Measurements from ENCODE around the gene MINDY2.
A peak's percentile ranks its signal among the peaks of the same experiment; 100 is the strongest.

The MINDY2 gene

DNA sequence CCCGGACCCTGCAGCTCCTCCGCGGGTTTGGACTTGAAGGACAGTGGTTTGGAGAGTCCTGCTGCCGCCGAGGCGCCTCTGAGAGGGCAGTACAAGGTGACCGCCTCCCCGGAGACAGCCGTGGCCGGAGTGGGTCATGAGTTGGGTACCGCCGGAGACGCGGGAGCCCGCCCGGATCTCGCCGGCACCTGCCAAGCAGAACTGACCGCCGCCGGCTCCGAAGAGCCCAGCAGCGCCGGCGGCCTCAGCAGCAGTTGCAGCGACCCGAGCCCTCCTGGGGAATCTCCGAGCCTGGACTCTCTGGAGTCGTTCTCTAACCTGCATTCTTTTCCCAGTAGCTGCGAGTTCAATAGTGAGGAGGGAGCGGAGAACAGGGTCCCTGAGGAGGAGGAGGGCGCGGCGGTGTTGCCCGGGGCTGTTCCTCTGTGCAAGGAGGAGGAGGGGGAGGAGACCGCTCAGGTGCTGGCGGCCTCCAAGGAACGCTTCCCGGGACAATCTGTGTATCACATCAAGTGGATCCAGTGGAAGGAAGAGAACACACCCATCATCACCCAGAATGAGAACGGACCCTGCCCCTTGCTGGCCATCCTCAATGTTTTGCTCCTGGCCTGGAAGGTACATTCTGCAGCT is 634 bp downstream of the MINDY2 start:
- DNase-seq (ENCODE audit: low spot score): peak; percentile 41
- TF ChIP-seq, protein P1, sequence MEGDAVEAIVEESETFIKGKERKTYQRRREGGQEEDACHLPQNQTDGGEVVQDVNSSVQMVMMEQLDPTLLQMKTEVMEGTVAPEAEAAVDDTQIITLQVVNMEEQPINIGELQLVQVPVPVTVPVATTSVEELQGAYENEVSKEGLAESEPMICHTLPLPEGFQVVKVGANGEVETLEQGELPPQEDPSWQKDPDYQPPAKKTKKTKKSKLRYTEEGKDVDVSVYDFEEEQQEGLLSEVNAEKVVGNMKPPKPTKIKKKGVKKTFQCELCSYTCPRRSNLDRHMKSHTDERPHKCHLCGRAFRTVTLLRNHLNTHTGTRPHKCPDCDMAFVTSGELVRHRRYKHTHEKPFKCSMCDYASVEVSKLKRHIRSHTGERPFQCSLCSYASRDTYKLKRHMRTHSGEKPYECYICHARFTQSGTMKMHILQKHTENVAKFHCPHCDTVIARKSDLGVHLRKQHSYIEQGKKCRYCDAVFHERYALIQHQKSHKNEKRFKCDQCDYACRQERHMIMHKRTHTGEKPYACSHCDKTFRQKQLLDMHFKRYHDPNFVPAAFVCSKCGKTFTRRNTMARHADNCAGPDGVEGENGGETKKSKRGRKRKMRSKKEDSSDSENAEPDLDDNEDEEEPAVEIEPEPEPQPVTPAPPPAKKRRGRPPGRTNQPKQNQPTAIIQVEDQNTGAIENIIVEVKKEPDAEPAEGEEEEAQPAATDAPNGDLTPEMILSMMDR (IDR thresholded peaks at IDR 0.05; ENCODE audit: borderline replicate concordance, control extremely low read depth, extremely low read depth, insufficient read depth, missing control alignments): no peak
- in situ Hi-C loops (cut with MboI; ENCODE audit: low sequenced_read_pairs, unreplicated experiment): loop anchor here (25.0 kb wide), 1 partner anchor 534 kb away; no protein-coding TSS in a partner anchor

DNA sequence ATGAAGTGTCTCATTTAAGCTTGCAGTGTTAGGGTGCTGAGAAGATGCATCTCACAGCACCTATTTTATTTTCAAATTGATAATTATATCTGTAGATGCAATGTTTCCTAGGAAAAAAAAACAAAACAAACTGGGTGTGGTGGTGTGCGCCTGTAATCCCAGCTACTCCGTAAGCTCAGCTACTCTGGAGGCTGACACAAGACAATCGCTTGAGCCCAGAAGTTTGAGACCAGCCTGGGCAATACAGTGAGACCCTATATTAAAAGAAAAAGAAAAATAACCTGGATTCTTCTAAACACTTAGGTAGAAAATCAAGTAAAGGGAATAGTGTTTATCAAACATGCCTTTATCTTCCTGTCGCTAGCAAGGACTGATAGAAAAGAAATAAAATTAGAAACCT is 1.9 kb downstream of the MINDY2 start:
- TF ChIP-seq, protein P1 (IDR thresholded peaks at IDR 0.05; ENCODE audit: borderline replicate concordance, control extremely low read depth, extremely low read depth, insufficient read depth, missing control alignments): no peak
- in situ Hi-C loops (cut with MboI; ENCODE audit: low sequenced_read_pairs, unreplicated experiment): loop anchor here (25.0 kb wide), 1 partner anchor 536 kb away; no protein-coding TSS in a partner anchor
- DNase-seq (ENCODE audit: low spot score): no peak

DNA sequence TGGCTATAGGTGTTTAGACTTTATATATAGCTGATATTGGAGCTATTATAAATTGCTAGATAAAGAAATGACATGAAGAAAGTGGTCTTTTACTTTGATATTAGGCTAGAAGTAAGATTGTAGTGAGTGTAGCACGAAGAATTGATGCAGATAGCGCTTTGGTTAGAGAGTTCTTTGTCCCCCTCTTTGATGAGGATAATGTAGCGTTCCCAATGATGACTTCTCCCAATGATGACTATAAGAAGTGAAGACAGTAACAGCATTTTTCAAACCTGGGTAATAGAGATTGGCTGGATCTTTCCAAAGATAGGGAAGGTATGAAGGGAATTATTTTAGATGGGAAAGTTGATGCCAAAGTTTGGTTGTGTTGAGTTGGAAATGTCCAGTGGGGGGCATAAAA is 4.3 kb downstream of the MINDY2 start:
- in situ Hi-C loops (cut with MboI; ENCODE audit: low sequenced_read_pairs, unreplicated experiment): no loop called here
- DNase-seq (ENCODE audit: low spot score): no peak
- TF ChIP-seq, protein P1 (IDR thresholded peaks at IDR 0.05; ENCODE audit: borderline replicate concordance, control extremely low read depth, extremely low read depth, insufficient read depth, missing control alignments): no peak

DNA sequence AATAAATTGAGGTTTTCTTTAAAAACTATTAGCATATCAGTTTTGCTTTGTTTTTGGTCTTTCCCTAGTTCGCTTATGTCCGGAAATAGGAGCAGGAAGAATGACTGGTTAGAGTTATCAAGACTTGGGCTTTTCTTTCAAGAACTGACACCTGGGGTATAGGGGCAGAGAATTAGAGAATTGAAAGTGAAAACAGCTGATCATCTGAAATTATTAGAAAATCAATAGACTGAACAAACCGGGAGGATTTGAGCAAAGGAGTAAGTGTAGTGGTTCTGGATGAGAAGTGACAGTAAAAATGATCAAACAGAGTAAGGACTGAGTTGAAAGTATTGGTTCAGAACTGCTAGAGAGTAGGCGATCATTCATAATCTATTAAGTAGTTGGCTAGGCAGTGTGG is 6.0 kb downstream of the MINDY2 start:
- TF ChIP-seq, protein P1 (IDR thresholded peaks at IDR 0.05; ENCODE audit: borderline replicate concordance, control extremely low read depth, extremely low read depth, insufficient read depth, missing control alignments): no peak
- in situ Hi-C loops (cut with MboI; ENCODE audit: low sequenced_read_pairs, unreplicated experiment): no loop called here
- DNase-seq (ENCODE audit: low spot score): peak; percentile 42

DNA sequence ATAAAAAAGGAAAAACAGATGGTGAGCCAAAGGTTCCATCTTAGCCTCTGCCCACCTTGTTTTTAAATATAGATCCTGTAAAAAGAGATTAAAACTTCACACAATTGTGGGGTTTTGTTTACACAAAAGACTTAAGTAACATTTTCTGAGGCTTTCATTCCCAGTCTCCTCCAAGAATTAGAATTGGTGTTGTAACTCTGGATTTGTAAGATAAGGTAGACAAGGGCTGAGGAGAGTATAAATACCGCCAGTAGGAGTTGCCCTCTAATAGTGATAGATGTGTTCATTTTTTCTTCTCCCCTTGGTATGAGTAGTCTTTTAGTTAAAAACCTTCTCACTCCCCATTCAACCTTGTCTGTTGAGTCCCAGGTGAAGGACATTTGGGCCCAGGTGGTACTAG is 8.5 kb downstream of the MINDY2 start:
- TF ChIP-seq, protein P1 (IDR thresholded peaks at IDR 0.05; ENCODE audit: borderline replicate concordance, control extremely low read depth, extremely low read depth, insufficient read depth, missing control alignments): no peak
- in situ Hi-C loops (cut with MboI; ENCODE audit: low sequenced_read_pairs, unreplicated experiment): no loop called here
- no peak for DNase-seq (ENCODE audit: low spot score)

DNA sequence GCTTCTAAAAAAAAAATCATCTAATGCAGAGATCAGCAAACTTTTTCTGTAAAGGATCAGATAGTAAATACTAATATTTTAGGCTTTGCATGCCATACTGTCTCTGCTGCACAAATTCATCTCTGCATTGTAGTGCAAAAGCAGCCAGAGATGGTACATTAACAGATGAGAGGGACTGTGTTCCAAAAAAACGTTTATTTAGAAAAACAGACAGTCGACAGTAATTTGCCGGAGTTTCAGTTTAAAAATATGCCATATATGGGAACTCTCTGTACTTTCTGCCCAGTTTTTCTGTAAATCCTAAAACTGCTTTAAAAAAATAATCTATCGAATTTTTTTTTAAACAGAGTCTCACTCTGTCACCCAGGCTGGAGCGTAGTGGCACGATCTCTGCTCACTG is 14.3 kb downstream of the MINDY2 start:
- no peak for DNase-seq (ENCODE audit: low spot score)

More for the DNA sequence above, 14.3 kb downstream of the MINDY2 start:
- in situ Hi-C loops (cut with MboI; ENCODE audit: low sequenced_read_pairs, unreplicated experiment): no loop called here
- TF ChIP-seq, protein P1 (IDR thresholded peaks at IDR 0.05; ENCODE audit: borderline replicate concordance, control extremely low read depth, extremely low read depth, insufficient read depth, missing control alignments): no peak
